ENCODE data around the gene WIPF1. TPM values are rescaled to one million over a fixed set of nuclear protein-coding genes. Genes with fewer than 3 reads are reported as not detected.

Gene WIPF1
- total RNA-seq, 2 donors from 2014 or later: 198 to 237 TPM

- DNase-seq: no peak
- ATAC-seq (replicated peaks in 1 of 2): peak; percentile 52 to 63
- peak overlapping the region; percentile 91 for H3K27ac Mint-ChIP-seq
- H3K4me3 Mint-ChIP-seq: peak overlapping the region in 1 of 2 donors; percentile 69
- H3K27me3 Mint-ChIP-seq (ENCODE audit: low read depth): no peaks in the 10 kb centered on the region
- H3K36me3 Mint-ChIP-seq (ENCODE audit: insufficient read depth in 2 of 2): peaks cover 4 to 21% of the 10 kb centered on the region in 2 donors
- no peaks in the 10 kb centered on the region for H3K9me3 Mint-ChIP-seq
- peaks cover 89% of the 10 kb centered on the region for H3K4me1 Mint-ChIP-seq (ENCODE audit: low read depth)
Observed at GRCh38 chr2:174615871-174616436, 18.4 kb upstream of the WIPF1 start.

- peaks cover 4 to 15% of the 10 kb centered on the region in 2 donors for H3K36me3 Mint-ChIP-seq (ENCODE audit: insufficient read depth in 2 of 2)
- peaks cover 92% of the 10 kb centered on the region for H3K4me1 Mint-ChIP-seq (ENCODE audit: low read depth)
- DNase-seq: no peak
- no peaks in the 10 kb centered on the region for H3K9me3 Mint-ChIP-seq
- ATAC-seq (replicated peaks in 1 of 2): no peak
- H3K4me3 Mint-ChIP-seq: peak overlapping the region in 1 of 2 donors; percentile 12
- H3K27ac Mint-ChIP-seq: peak overlapping the region; percentile 67
- no peaks in the 10 kb centered on the region for H3K27me3 Mint-ChIP-seq (ENCODE audit: low read depth)
Observed at GRCh38 chr2:174614261-174614660, 16.7 kb upstream of the WIPF1 start.

GRCh38 chr2:174613531-174613930 lies 15.9 kb upstream of the WIPF1 start:
- Mint-ChIP-seq H3K4me1 (ENCODE audit: low read depth) (peaks cover 92% of the 10 kb centered on the region), H3K27me3 (ENCODE audit: low read depth) (no peaks in the 10 kb centered on the region), H3K36me3 (ENCODE audit: insufficient read depth in 2 of 2) (peaks cover 4 to 12% of the 10 kb centered on the region in 2 donors), H3K27ac (peak overlapping the region; percentile 77), H3K9me3 (no peaks in the 10 kb centered on the region), H3K4me3 (no peak overlapping the region)
- no peak for DNase-seq
- ATAC-seq (replicated peaks in 1 of 2): no peak

GRCh38 chr2:174612970-174613369 lies 15.4 kb upstream of the WIPF1 start:
- peak overlapping the region; percentile 38 for H3K27ac Mint-ChIP-seq

GRCh38 chr2:174611854-174612253 lies 14.2 kb upstream of the WIPF1 start:
- peaks cover 92% of the 10 kb centered on the region for H3K4me1 Mint-ChIP-seq (ENCODE audit: low read depth)
- no peaks in the 10 kb centered on the region for H3K27me3 Mint-ChIP-seq (ENCODE audit: low read depth)
- DNase-seq (no peak), ATAC-seq (replicated peaks in 1 of 2) (no peak)
- H3K9me3 Mint-ChIP-seq: no peaks in the 10 kb centered on the region
- H3K36me3 Mint-ChIP-seq (ENCODE audit: insufficient read depth in 2 of 2): peaks cover 2 to 13% of the 10 kb centered on the region in 2 donors
- H3K4me3 Mint-ChIP-seq: peak overlapping the region in 1 of 2 donors; percentile 90
- peak overlapping the region; percentile 97 for H3K27ac Mint-ChIP-seq

More at GRCh38 chr2:174612970-174613369, 15.4 kb upstream of the WIPF1 start:
- H3K36me3 Mint-ChIP-seq (ENCODE audit: insufficient read depth in 2 of 2): peaks cover 4 to 12% of the 10 kb centered on the region in 2 donors
- no peaks in the 10 kb centered on the region for H3K9me3 Mint-ChIP-seq
- no peak for ATAC-seq (replicated peaks in 1 of 2)
- no peaks in the 10 kb centered on the region for H3K27me3 Mint-ChIP-seq (ENCODE audit: low read depth)
- H3K4me1 Mint-ChIP-seq (ENCODE audit: low read depth): peaks cover 92% of the 10 kb centered on the region
- DNase-seq: no peak
- no peak overlapping the region for H3K4me3 Mint-ChIP-seq

GRCh38 chr2:174611006-174611405 lies 13.4 kb upstream of the WIPF1 start:
- DNase-seq (no peak), ATAC-seq (replicated peaks in 1 of 2) (no peak)
- H3K4me1 Mint-ChIP-seq (ENCODE audit: low read depth): peaks cover 92% of the 10 kb centered on the region
- no peaks in the 10 kb centered on the region for H3K27me3 Mint-ChIP-seq (ENCODE audit: low read depth)
- H3K4me3 Mint-ChIP-seq: peak overlapping the region; percentile 67 to 90
- H3K9me3 Mint-ChIP-seq: no peaks in the 10 kb centered on the region
- H3K36me3 Mint-ChIP-seq (ENCODE audit: insufficient read depth in 2 of 2): peaks cover 2 to 12% of the 10 kb centered on the region in 2 donors
- H3K27ac Mint-ChIP-seq: peak overlapping the region; percentile 97

GRCh38 chr2:174610243-174610995 lies 12.8 kb upstream of the WIPF1 start:
- H3K36me3 Mint-ChIP-seq (ENCODE audit: insufficient read depth in 2 of 2): peaks cover 2 to 12% of the 10 kb centered on the region in 2 donors
- no peaks in the 10 kb centered on the region for H3K9me3 Mint-ChIP-seq
- H3K27me3 Mint-ChIP-seq (ENCODE audit: low read depth): no peaks in the 10 kb centered on the region
- peak overlapping the region; percentile 67 to 90 for H3K4me3 Mint-ChIP-seq
- H3K27ac Mint-ChIP-seq: peak overlapping the region; percentile 97
- peaks cover 92% of the 10 kb centered on the region for H3K4me1 Mint-ChIP-seq (ENCODE audit: low read depth)
- ATAC-seq (replicated peaks in 1 of 2) (peak in 1 of 2 donors; percentile 21), DNase-seq (no peak)

GRCh38 chr2:174609261-174609660 lies 11.7 kb upstream of the WIPF1 start:
- Mint-ChIP-seq H3K4me3 (peak overlapping the region; percentile 79 to 90), H3K27ac (peak overlapping the region; percentile 97), H3K9me3 (no peaks in the 10 kb centered on the region), H3K4me1 (ENCODE audit: low read depth) (peaks cover 97% of the 10 kb centered on the region), H3K36me3 (ENCODE audit: insufficient read depth in 2 of 2) (peaks cover 0 to 15% of the 10 kb centered on the region in 2 donors), H3K27me3 (ENCODE audit: low read depth) (no peaks in the 10 kb centered on the region)
- ATAC-seq (replicated peaks in 1 of 2): no peak
- no peak for DNase-seq

- H3K27me3 Mint-ChIP-seq (ENCODE audit: low read depth): no peaks in the 10 kb centered on the region
- H3K4me3 Mint-ChIP-seq: peak overlapping the region; percentile 79
- H3K36me3 Mint-ChIP-seq (ENCODE audit: insufficient read depth in 2 of 2): peaks cover 0 to 14% of the 10 kb centered on the region in 2 donors
- peak overlapping the region; percentile 97 for H3K27ac Mint-ChIP-seq
- no peak for DNase-seq
- H3K4me1 Mint-ChIP-seq (ENCODE audit: low read depth): peaks cover 95% of the 10 kb centered on the region
- H3K9me3 Mint-ChIP-seq: no peaks in the 10 kb centered on the region
- peak; percentile 36 to 48 for ATAC-seq (replicated peaks in 1 of 2)
Observed at GRCh38 chr2:174608866-174609214, 11.2 kb upstream of the WIPF1 start.

- DNase-seq (peak; percentile 60 to 61), ATAC-seq (replicated peaks in 1 of 2) (peak; percentile 68 to 72)
- Mint-ChIP-seq H3K4me1 (ENCODE audit: low read depth) (peaks cover 93% of the 10 kb centered on the region), H3K27me3 (ENCODE audit: low read depth) (no peaks in the 10 kb centered on the region), H3K27ac (peak overlapping the region; percentile 97), H3K36me3 (ENCODE audit: insufficient read depth in 2 of 2) (peaks cover 0 to 9% of the 10 kb centered on the region in 2 donors), H3K9me3 (no peaks in the 10 kb centered on the region), H3K4me3 (peak overlapping the region; percentile 79)
Observed at GRCh38 chr2:174607989-174608865, 10.6 kb upstream of the WIPF1 start.

GRCh38 chr2:174607584-174607983 lies 10.0 kb upstream of the WIPF1 start:
- Mint-ChIP-seq H3K27ac (peak overlapping the region; percentile 97), H3K36me3 (ENCODE audit: insufficient read depth in 2 of 2) (peaks cover 0 to 9% of the 10 kb centered on the region in 2 donors), H3K4me3 (peak overlapping the region; percentile 79), H3K4me1 (ENCODE audit: low read depth) (peaks cover 96% of the 10 kb centered on the region), H3K27me3 (ENCODE audit: low read depth) (no peaks in the 10 kb centered on the region), H3K9me3 (no peaks in the 10 kb centered on the region)
- no peak for ATAC-seq (replicated peaks in 1 of 2)
- no peak for DNase-seq

GRCh38 chr2:174606336-174606735 lies 8.7 kb upstream of the WIPF1 start:
- no peaks in the 10 kb centered on the region for H3K9me3 Mint-ChIP-seq
- no peaks in the 10 kb centered on the region for H3K27me3 Mint-ChIP-seq (ENCODE audit: low read depth)
- H3K4me3 Mint-ChIP-seq: peak overlapping the region; percentile 79 to 91
- DNase-seq (peak; percentile 68 to 73), ATAC-seq (replicated peaks in 1 of 2) (peak; percentile 75 to 78)
- peaks cover 95% of the 10 kb centered on the region for H3K4me1 Mint-ChIP-seq (ENCODE audit: low read depth)
- peaks cover 0 to 9% of the 10 kb centered on the region in 2 donors for H3K36me3 Mint-ChIP-seq (ENCODE audit: insufficient read depth in 2 of 2)
- peak overlapping the region; percentile 97 for H3K27ac Mint-ChIP-seq

- Mint-ChIP-seq H3K36me3 (ENCODE audit: insufficient read depth in 2 of 2) (peaks cover 2 to 6% of the 10 kb centered on the region in 2 donors), H3K27ac (peak overlapping the region; percentile 97), H3K4me3 (peak overlapping the region; percentile 79 to 91), H3K27me3 (ENCODE audit: low read depth) (no peaks in the 10 kb centered on the region), H3K4me1 (ENCODE audit: low read depth) (peaks cover 95% of the 10 kb centered on the region), H3K9me3 (no peaks in the 10 kb centered on the region)
- ATAC-seq (replicated peaks in 1 of 2): peak in 1 of 2 donors; percentile 14
- no peak for DNase-seq
Observed at GRCh38 chr2:174605687-174606086, 8.1 kb upstream of the WIPF1 start.
